HG03196 (cell line): Measurements from ENCODE around the gene CREB5.

Experiments
- ATAC-seq: cut with Tn5 transposase; IDR thresholded peaks from one replicate; pipeline ENCODE4 v1.9.1; 2021; ENCODE audit not compliant: unreplicated experiment

CREB5 gene

GRCh38 chr7:28672397-28672797, 260.1 kb downstream of the CREB5 start:
- no peak for ATAC-seq

- ATAC-seq = no peak
Measured at GRCh38 chr7:28674359-28674782, 262.1 kb downstream of the CREB5 start.

GRCh38 chr7:28675429-28675828, 263.1 kb downstream of the CREB5 start:
- ATAC-seq = no peak

- ATAC-seq = no peak
Measured at GRCh38 chr7:28677668-28678067, 265.4 kb downstream of the CREB5 start.

- no peak for ATAC-seq
Measured at GRCh38 chr7:28678431-28678965, 266.2 kb downstream of the CREB5 start.

GRCh38 chr7:28681693-28682310, 269.5 kb downstream of the CREB5 start:
- ATAC-seq = no peak

GRCh38 chr7:28682801-28683200, 270.5 kb downstream of the CREB5 start:
- no peak for ATAC-seq

GRCh38 chr7:28684650-28685241, 272.4 kb downstream of the CREB5 start:
- ATAC-seq = no peak

- ATAC-seq = peak; percentile 19
Measured at GRCh38 chr7:28685242-28685643, 272.9 kb downstream of the CREB5 start.

- peak; percentile 52 for ATAC-seq
Measured at GRCh38 chr7:28685644-28686417, 273.5 kb downstream of the CREB5 start.

GRCh38 chr7:28686418-28686800, 274.1 kb downstream of the CREB5 start:
- no peak for ATAC-seq

- ATAC-seq = no peak
Measured at GRCh38 chr7:28687537-28687936, 275.2 kb downstream of the CREB5 start.

- no peak for ATAC-seq
Measured at GRCh38 chr7:28688174-28688573, 275.9 kb downstream of the CREB5 start.

GRCh38 chr7:28688651-28689050, 276.3 kb downstream of the CREB5 start:
- no peak for ATAC-seq

GRCh38 chr7:28695300-28696295, 283.3 kb downstream of the CREB5 start:
- no peak for ATAC-seq

- ATAC-seq = no peak
Measured at GRCh38 chr7:28697913-28698563, 285.7 kb downstream of the CREB5 start.

- no peak for ATAC-seq
Measured at GRCh38 chr7:28698840-28699239, 286.5 kb downstream of the CREB5 start.

GRCh38 chr7:28700096-28700495, 287.8 kb downstream of the CREB5 start:
- no peak for ATAC-seq

GRCh38 chr7:28700790-28701203, 288.5 kb downstream of the CREB5 start:
- ATAC-seq = no peak

- no peak for ATAC-seq
Measured at GRCh38 chr7:28701731-28702130, 289.4 kb downstream of the CREB5 start.
